Thymus (tissue), 11 donors: ENCODE data around the gene TENM4. TPM values are rescaled to one million over a fixed set of nuclear protein-coding genes. Genes with fewer than 3 reads are reported as not detected.

ENCODE experiments used
- DNase-seq, 9 donors: peaks; one replicate each; pipeline ENCODE4 v3.0.0-alpha.2; 2013; ENCODE audit warnings: low spot score in 9 of 9, low read depth in 6 of 9, missing footprints in 1 of 9
- H3K27ac ChIP-seq, 2 donors: one replicate each; pipeline ENCODE4 v1.5.1; 2013; ENCODE audit warnings: control low read depth in 1 of 2, low read depth in 1 of 2, low read length in 1 of 2, mild to moderate bottlenecking in 1 of 2, moderate library complexity in 1 of 2
- H3K27me3 ChIP-seq, 2 donors: one replicate each; pipeline ENCODE4 v1.5.1; 2013; ENCODE audit warnings: low read length in 1 of 2; ENCODE audit not compliant: control insufficient read depth in 2 of 2, insufficient read depth in 1 of 2
- H3K36me3 ChIP-seq, 2 donors: one replicate each; pipeline ENCODE4 v1.5.1; 2013; ENCODE audit warnings: low read length in 1 of 2, mild to moderate bottlenecking in 1 of 2, moderate library complexity in 1 of 2; ENCODE audit not compliant: control insufficient read depth in 2 of 2, insufficient read depth in 2 of 2
- H3K4me1 ChIP-seq, 2 donors: one replicate each; pipeline ENCODE4 v1.5.1; 2013; ENCODE audit warnings: low read length in 2 of 2; ENCODE audit not compliant: control insufficient read depth in 2 of 2, insufficient read depth in 2 of 2
- H3K4me3 ChIP-seq, 2 donors: one replicate each; pipeline ENCODE4 v1.5.1; 2013; ENCODE audit warnings: low read length in 2 of 2, control low read depth in 1 of 2, mild to moderate bottlenecking in 1 of 2
- H3K9me3 ChIP-seq, 2 donors: one replicate each; pipeline ENCODE4 v1.5.1; 2013; ENCODE audit warnings: low read length in 1 of 2, mild to moderate bottlenecking in 1 of 2; ENCODE audit not compliant: control insufficient read depth in 2 of 2, insufficient read depth in 1 of 2
- WGBS: extraction: QIAGEN DNeasy Blood & Tissue Kit; methylation state at CpG from one replicate; pipeline ENCODE4 v1.1.7; 2013; 5-methylcytosine and 5-hydroxymethylcytosine counted together
- polyA plus RNA-seq: library from polyadenylated mRNA; stranded (reverse); fragments of 200-250 nt; gene quantifications from one replicate; pipeline ENCODE4 v1.2.3, GENCODE V29; 2013
- total RNA-seq: library from RNA; stranded (reverse); fragments of 120-200 nt; gene quantifications from one replicate; pipeline ENCODE4 v1.2.4, GENCODE V29; 2013
- donor health status: healthy.

Gene TENM4
- total and polyA plus RNA-seq, 2 donors = 1.0 to 2.8 TPM

DNA sequence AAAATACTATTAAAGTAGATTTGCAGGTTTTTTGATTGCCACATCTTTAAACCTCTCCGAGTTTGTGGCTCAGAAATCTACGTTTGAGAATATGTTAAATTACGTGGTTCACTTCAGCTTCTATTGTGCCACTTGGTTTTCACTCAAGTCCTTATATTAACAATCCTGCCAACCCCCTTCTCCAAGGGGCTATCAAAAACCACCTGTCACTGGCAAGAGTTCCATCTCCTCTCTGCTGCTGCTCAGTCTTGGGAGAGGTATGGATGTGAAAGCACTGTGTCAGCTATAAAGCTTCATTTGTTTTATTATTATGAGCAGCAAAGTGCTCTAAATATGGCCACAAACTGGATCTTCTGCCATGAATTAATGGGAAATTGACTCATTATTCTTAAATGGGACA lies 668.6 kb downstream of the TENM4 start:
- WGBS = 93% methylated on average over 3 of the region's 3 CpGs
- no peaks in the 10 kb centered on the region for H3K9me3 ChIP-seq
- no peak for DNase-seq
- no peaks in the 10 kb centered on the region for H3K4me1 ChIP-seq
- H3K27me3 ChIP-seq = no peaks in the 10 kb centered on the region
- no peak overlapping the region for H3K27ac ChIP-seq
- H3K36me3 ChIP-seq = no peaks in the 10 kb centered on the region
- no peak overlapping the region for H3K4me3 ChIP-seq

DNA sequence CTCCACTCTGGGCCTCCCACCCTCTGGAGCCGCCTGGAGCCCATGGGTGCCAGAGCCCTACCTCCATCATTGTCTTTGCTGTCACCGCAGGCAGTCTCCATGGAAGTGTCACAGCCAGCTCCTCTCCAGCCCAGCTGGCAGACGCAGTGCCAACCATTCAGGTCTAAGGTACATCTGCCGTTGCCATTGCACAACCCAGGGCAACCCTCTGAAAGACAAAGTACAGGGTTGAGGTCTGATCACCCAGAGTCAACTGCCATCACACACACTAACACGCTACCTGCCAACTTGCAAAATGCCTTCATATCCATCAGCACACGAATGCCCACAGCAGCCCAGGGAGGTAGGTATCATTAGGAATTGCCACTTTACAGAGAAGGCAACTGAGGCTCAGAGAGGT lies 669.9 kb downstream of the TENM4 start:
- DNase-seq = no peak
- H3K4me3 ChIP-seq = no peak overlapping the region

DNA sequence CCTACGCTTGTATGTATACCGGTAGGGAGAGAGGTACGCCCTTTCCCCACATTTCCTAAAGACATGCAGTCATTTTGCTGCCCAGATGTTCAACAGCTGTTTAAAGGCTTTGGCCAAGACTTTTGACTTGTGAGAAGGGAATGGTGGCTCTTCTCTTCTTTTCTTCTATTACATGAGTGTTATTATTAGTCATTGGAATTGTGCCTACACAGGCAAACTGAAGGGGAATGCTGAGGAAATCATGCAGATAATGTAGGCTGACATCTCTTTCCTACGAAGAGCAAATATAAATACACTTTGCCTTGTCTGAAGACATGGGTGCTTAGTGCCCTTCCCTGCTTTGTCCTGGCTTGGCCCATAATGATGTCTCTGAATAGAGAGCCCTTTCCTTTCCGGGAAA lies 671.9 kb downstream of the TENM4 start:
- Histone ChIP-seq H3K27ac (no peak overlapping the region), H3K4me3 (no peak overlapping the region), H3K27me3 (no peaks in the 10 kb centered on the region), H3K36me3 (no peaks in the 10 kb centered on the region), H3K4me1 (no peaks in the 10 kb centered on the region), H3K9me3 (no peaks in the 10 kb centered on the region)
- no peak for DNase-seq
- 87% methylated on average over 5 of the region's 5 CpGs for WGBS

More for the DNA sequence above, 669.9 kb downstream of the TENM4 start:
- 97% methylated on average over 6 of the region's 6 CpGs for WGBS
- Histone ChIP-seq H3K9me3 (no peaks in the 10 kb centered on the region), H3K27ac (no peak overlapping the region), H3K27me3 (no peaks in the 10 kb centered on the region), H3K36me3 (no peaks in the 10 kb centered on the region), H3K4me1 (no peaks in the 10 kb centered on the region)

DNA sequence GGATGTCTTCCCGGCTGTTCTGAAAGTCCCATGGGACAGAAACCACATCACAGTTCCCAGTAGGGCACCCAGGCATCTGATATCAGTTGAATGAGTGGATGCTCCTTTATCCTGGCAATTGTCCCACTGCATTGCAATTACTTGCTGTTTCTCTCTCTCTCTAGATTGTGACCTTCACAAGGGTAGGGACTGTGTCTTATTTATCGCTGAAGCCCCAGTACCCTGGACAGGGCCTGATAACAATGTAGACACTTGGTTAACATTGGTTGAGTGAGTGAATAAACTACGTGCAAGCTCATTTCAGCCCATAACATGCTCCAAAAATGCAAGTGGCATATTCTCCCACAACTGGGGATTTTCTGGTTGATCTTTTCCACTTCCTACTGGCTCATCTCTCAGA lies 672.5 kb downstream of the TENM4 start:
- H3K4me3 ChIP-seq = no peak overlapping the region
- no peak for DNase-seq
- H3K27me3 ChIP-seq = no peaks in the 10 kb centered on the region
- no peaks in the 10 kb centered on the region for H3K36me3 ChIP-seq
- no peaks in the 10 kb centered on the region for H3K4me1 ChIP-seq
- H3K27ac ChIP-seq = no peak overlapping the region
- 75% methylated on average over 3 of the region's 3 CpGs for WGBS
- no peaks in the 10 kb centered on the region for H3K9me3 ChIP-seq

DNA sequence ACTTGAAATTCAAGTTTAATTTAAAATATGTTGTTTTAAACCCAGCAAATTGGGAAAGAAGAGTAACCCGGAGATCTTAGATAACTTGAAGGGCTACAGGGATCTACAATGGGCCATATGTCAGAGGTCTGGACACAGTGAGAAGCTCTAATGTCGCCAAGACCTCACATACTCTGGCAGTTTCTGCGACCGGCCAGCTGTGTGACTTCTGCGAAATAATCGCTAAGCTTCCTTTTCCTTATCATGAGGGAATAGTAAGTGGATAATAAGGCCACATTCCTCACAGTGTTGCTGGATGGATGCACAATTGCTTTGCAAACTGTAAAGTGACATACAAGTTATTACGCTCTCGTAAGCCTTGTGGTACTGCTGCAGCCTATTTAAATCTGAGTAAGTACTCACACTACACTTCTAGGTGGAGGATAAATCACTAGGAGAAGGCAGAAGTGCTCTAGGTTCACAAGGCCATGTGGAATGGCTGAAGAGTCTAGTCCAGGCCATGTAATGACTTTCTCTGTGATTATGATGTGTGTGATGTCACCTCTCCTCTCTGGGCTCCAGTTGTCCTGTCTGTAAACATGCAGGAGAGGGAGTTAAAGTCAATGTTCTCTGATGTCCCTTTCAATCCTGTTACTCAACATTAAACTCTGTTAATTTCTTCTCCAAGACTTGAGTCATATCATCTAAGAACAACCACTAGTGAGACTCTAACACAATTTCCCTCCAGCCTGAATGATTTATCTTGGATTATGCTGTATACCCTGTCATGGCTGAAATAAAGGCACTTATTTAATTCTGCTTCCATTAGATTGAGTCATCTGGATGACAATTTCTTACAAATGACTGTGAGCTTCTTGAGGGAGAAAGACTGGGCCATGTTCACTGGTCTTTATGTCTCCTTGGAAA lies 673.5 kb downstream of the TENM4 start:
- Histone ChIP-seq H3K36me3 (no peaks in the 10 kb centered on the region), H3K27ac (no peak overlapping the region), H3K27me3 (no peaks in the 10 kb centered on the region), H3K4me1 (no peaks in the 10 kb centered on the region), H3K4me3 (no peak overlapping the region), H3K9me3 (no peaks in the 10 kb centered on the region)
- 94% methylated on average over 8 of the region's 8 CpGs for WGBS
- DNase-seq = no peak

DNA sequence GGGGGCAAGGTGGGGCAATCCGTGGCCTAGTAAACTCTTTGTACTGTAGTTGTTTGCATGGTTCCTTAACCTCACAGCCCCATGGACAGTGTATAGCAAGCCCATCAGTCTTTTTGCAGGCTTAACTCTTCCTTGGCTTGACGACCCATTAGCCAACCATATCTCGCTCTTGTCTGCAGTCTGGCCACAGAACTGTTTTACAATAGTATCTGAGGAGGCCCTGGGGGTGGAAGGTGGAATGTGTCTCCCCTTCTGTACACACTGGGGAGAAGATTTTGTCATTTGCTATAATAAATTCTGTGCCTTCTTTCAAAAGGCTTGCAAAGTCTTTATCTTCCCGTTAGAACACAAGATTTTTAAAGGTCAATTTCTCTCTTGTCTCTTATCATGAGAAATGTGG lies 675.9 kb downstream of the TENM4 start:
- 89% methylated on average over 4 of the region's 4 CpGs for WGBS
- DNase-seq = no peak
- no peaks in the 10 kb centered on the region for H3K36me3 ChIP-seq
- H3K27ac ChIP-seq = no peak overlapping the region
- H3K9me3 ChIP-seq = no peaks in the 10 kb centered on the region
- no peaks in the 10 kb centered on the region for H3K4me1 ChIP-seq
- no peak overlapping the region for H3K4me3 ChIP-seq
- no peaks in the 10 kb centered on the region for H3K27me3 ChIP-seq

DNA sequence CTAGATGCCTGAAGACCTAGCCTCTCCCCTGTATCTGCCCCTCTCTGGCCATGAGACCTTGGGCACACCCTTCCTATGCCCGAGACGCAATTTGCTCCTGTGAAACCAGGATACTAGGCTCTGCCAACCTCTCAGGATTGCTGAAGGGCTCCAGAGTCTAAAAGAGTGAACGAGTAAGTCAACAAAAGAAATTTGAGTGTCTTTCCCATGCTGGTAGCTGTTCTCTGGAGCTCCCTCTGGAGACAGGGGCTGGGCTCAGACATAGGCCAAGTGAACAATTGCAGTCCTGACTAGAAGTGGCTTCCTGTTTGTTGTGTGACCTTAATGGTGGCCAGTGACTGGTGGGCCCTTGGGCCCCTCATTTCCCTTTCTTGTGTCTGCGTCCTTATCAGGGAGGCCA lies 677.2 kb downstream of the TENM4 start:
- H3K36me3 ChIP-seq = no peaks in the 10 kb centered on the region
- no peaks in the 10 kb centered on the region for H3K27me3 ChIP-seq
- no peaks in the 10 kb centered on the region for H3K9me3 ChIP-seq
- H3K4me1 ChIP-seq = no peaks in the 10 kb centered on the region
- 83% methylated on average over 4 of the region's 4 CpGs for WGBS
- no peak overlapping the region for H3K27ac ChIP-seq
- DNase-seq = no peak
- no peak overlapping the region for H3K4me3 ChIP-seq

DNA sequence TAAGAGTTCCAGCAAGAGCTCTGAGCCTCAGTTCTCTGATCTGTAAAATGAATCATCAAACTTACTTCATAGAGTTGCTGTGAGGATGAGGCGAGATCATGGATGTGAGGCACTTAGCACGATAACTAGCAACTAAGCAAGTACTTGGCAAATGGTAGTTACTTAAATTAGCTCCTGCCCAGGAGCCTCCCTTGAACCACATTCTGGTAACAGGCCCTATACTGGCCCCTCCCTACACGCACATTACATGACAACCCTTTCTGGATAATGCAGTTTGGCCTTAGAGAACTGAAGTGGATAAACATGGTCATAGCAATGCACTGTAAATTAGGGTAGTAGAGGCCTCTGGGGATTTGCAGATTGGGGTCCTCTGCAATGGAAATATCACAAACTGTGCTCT lies 678.7 kb downstream of the TENM4 start:
- no peak for DNase-seq
- H3K4me3 ChIP-seq = no peak overlapping the region
- no peaks in the 10 kb centered on the region for H3K27me3 ChIP-seq
- WGBS = 94% methylated on average over 3 of the region's 3 CpGs
- H3K27ac ChIP-seq = no peak overlapping the region
- H3K9me3 ChIP-seq = no peaks in the 10 kb centered on the region
- no peaks in the 10 kb centered on the region for H3K4me1 ChIP-seq
- H3K36me3 ChIP-seq = no peaks in the 10 kb centered on the region

DNA sequence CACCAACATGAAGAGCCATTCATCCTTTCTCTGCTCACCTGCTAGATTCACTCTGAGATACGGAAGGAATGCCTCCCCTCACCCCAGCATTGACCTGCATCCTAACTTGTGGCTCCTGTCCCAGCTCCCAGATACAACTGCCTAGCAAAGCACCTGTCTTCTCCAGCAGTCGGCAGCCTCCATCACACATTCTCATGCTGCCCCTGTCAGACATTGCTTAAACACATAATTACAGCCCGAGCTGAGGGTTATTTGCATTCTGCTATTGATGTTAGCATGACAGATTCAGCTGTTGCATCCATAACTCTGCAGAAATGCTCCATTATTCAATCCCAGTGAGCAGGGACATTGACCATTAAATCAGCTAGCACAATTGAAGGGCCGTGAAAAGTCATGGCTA lies 681.8 kb downstream of the TENM4 start:
- Histone ChIP-seq H3K4me1 (no peaks in the 10 kb centered on the region), H3K27ac (no peak overlapping the region), H3K9me3 (no peaks in the 10 kb centered on the region), H3K36me3 (no peaks in the 10 kb centered on the region), H3K27me3 (no peaks in the 10 kb centered on the region), H3K4me3 (no peak overlapping the region)
- WGBS = 63% methylated on average over 4 of the region's 4 CpGs
- DNase-seq = no peak
